IMR-90 (cell line): ENCODE results near the gene HSBP1L1. TPM values are rescaled to one million over a fixed set of nuclear protein-coding genes. Genes with fewer than 3 reads are reported as not detected.

Source experiments
- ATAC-seq: fragments of 200-7000 bp; cut with Tn5 transposase; 2 replicates; pipeline ENCODE4 v1.9.1; 2020; ENCODE audit warnings: low read depth, mild to moderate bottlenecking, moderate library complexity
- BruUV-seq: library from RNA; stranded (reverse); fragments of 400-500 nt; replicated peaks from 2 replicates; lab custom pipeline; 2021; lab: Mats Ljungman, UMichigan
- CTCF ChIA-PET: fragments of 300-600 bp; formaldehyde crosslinking; extraction: SDS; loops from one replicate; lab custom pipeline; 2021; ENCODE audit warnings: antibody characterized with exemption; lab: Yijun Ruan, JAX
- POLR2A ChIA-PET: fragments of 300-600 bp; sonication (Branson Sonifier 250); formaldehyde crosslinking; loops from one replicate; lab custom pipeline; 2022; ENCODE audit warnings: antibody characterized with exemption; ENCODE audit not compliant: unreplicated experiment; lab: Charles Lee
- DNase-seq: peaks from one replicate; pipeline ENCODE4 v3.0.0; 2013
- H2AFZ ChIP-seq: replicated peaks from 2 replicates; pipeline ENCODE3; 2013; ENCODE audit warnings: low read length, mild to moderate bottlenecking; ENCODE audit not compliant: poor library complexity
- H2AK5ac ChIP-seq: 2 replicates; pipeline ENCODE4 v1.6.1; 2013; ENCODE audit warnings: low read depth, low read length, inconsistent platforms
- H2AK9ac ChIP-seq: replicated peaks from 2 replicates; pipeline ENCODE3; 2013; ENCODE audit warnings: mild to moderate bottlenecking, low read depth, low read length, moderate library complexity; ENCODE audit not compliant: poor library complexity
- H2BK120ac ChIP-seq: 2 replicates; pipeline ENCODE4 v1.6.1; 2013; ENCODE audit warnings: low read depth, low read length, inconsistent platforms
- H2BK15ac ChIP-seq: 3 replicates; pipeline ENCODE4 v1.6.1; 2013; ENCODE audit warnings: low read depth, low read length, inconsistent platforms
- H2BK20ac ChIP-seq: 2 replicates; pipeline ENCODE4 v1.6.1; 2013; ENCODE audit warnings: low read depth, mild to moderate bottlenecking, inconsistent platforms, low read length, moderate library complexity
- H2BK5ac ChIP-seq: 2 replicates; pipeline ENCODE4 v1.6.1; 2013; ENCODE audit warnings: mild to moderate bottlenecking, low read depth, low read length, inconsistent platforms; ENCODE audit not compliant: poor library complexity, severe bottlenecking
- H3K14ac ChIP-seq: replicated peaks from 2 replicates; pipeline ENCODE4 v1.6.1; 2013; ENCODE audit warnings: low read depth, low read length, inconsistent platforms
- H3K18ac ChIP-seq: 2 replicates; pipeline ENCODE4 v1.6.1; 2013; ENCODE audit warnings: low read depth, low read length, control low read depth
- H3K23ac ChIP-seq: 2 replicates; pipeline ENCODE4 v1.6.1; 2013; ENCODE audit warnings: low read depth, low read length, inconsistent platforms
- H3K27ac ChIP-seq: 2 replicates; pipeline ENCODE4 v1.5.1; 2013; ENCODE audit warnings: mild to moderate bottlenecking, control low read depth, low read length; ENCODE audit not compliant: insufficient read depth
- H3K27me3 ChIP-seq: 2 replicates; pipeline ENCODE4 v1.6.1; 2013; ENCODE audit warnings: low read length; ENCODE audit not compliant: control insufficient read depth, insufficient read depth
- H3K36me3 ChIP-seq: 2 replicates; pipeline ENCODE4 v1.6.1; 2013; ENCODE audit warnings: low read length, mixed read lengths; ENCODE audit not compliant: control insufficient read depth, insufficient read depth
- H3K4ac ChIP-seq: 2 replicates; pipeline ENCODE4 v1.6.1; 2013; ENCODE audit warnings: low read depth, low read length, inconsistent platforms
- H3K4me1 ChIP-seq: 2 replicates; pipeline ENCODE4 v1.6.1; 2013; ENCODE audit warnings: low read length, mixed read lengths; ENCODE audit not compliant: control insufficient read depth, insufficient read depth
- H3K4me2 ChIP-seq: 2 replicates; pipeline ENCODE4 v1.6.1; 2013; ENCODE audit warnings: low read depth, mild to moderate bottlenecking, control low read depth, low read length, moderate library complexity
- H3K4me3 ChIP-seq: 2 replicates; pipeline ENCODE4 v1.5.1; 2013; ENCODE audit warnings: low read depth, mild to moderate bottlenecking, control low read depth, low read length, moderate library complexity; ENCODE audit not compliant: insufficient read depth
- H3K56ac ChIP-seq: 2 replicates; pipeline ENCODE4 v1.6.1; 2013; ENCODE audit warnings: low read length, inconsistent platforms; ENCODE audit not compliant: insufficient read depth; ENCODE audit errors: extremely low read depth
- H3K79me1 ChIP-seq, 2 experiments: 2 replicates each; pipeline ENCODE4 v1.6.1; 2013; ENCODE audit warnings: low read length in 2 of 2, inconsistent platforms in 1 of 2, low read depth in 1 of 2
- H3K9ac ChIP-seq: 2 replicates; pipeline ENCODE4 v1.6.1; 2013; ENCODE audit warnings: low read depth, low read length, control low read depth
- H3K9me1 ChIP-seq: 2 replicates; pipeline ENCODE4 v1.6.1; 2013; ENCODE audit warnings: low read length, inconsistent platforms; ENCODE audit not compliant: insufficient read depth
- H3K9me3 ChIP-seq: 2 replicates; pipeline ENCODE4 v1.6.1; 2013; ENCODE audit warnings: low read length; ENCODE audit not compliant: control insufficient read depth, insufficient read depth
- H4K20me1 ChIP-seq: 2 replicates; pipeline ENCODE4 v1.6.1; 2013; ENCODE audit warnings: low read length, inconsistent platforms; ENCODE audit not compliant: insufficient read depth
- H4K5ac ChIP-seq: 2 replicates; pipeline ENCODE4 v1.6.1; 2013; ENCODE audit warnings: mild to moderate bottlenecking, low read depth, low read length, control low read depth
- H4K8ac ChIP-seq, 2 experiments: 2 replicates each; pipeline ENCODE4 v1.6.1; 2013; ENCODE audit warnings: low read depth in 2 of 2, low read length in 2 of 2, control low read depth in 1 of 2, inconsistent platforms in 1 of 2
- H4K91ac ChIP-seq: 2 replicates; pipeline ENCODE4 v1.6.1; 2013; ENCODE audit warnings: low read depth, low read length, inconsistent platforms; ENCODE audit not compliant: insufficient read depth
- BHLHE40 ChIP-seq: fragments of 150-350 bp; IDR thresholded peaks from 2 replicates; pipeline ENCODE4 v1.6.1; 2016; ENCODE audit warnings: mild to moderate bottlenecking, low read depth, low read length
- CEBPB ChIP-seq: IDR thresholded peaks from 2 replicates; pipeline ENCODE4 v1.6.1; 2012; ENCODE audit warnings: low read depth, low read length, improper control_type of control experiment
- CHD1 ChIP-seq: IDR thresholded peaks from 2 replicates; pipeline ENCODE4 v1.6.1; 2012; ENCODE audit warnings: low read depth, low read length, improper control_type of control experiment
- MAFK ChIP-seq: IDR thresholded peaks from 2 replicates; pipeline ENCODE4 v1.6.1; 2012; ENCODE audit warnings: low read depth, low read length, improper control_type of control experiment
- MXI1 ChIP-seq: IDR thresholded peaks from 2 replicates; pipeline ENCODE4 v1.6.1; 2012; ENCODE audit warnings: low read depth, mild to moderate bottlenecking, low read length, moderate library complexity, borderline replicate concordance
- NFE2L2 ChIP-seq: fragments of 150-350 bp; IDR thresholded peaks from 2 replicates; pipeline ENCODE4 v1.6.1; 2016; ENCODE audit warnings: low read depth, mild to moderate bottlenecking, low read length
- POLR2A ChIP-seq: IDR thresholded peaks from 2 replicates; pipeline ENCODE4 v1.6.1; 2012; ENCODE audit warnings: mild to moderate bottlenecking, low read depth, low read length
- RAD21 ChIP-seq: IDR thresholded peaks from 2 replicates; pipeline ENCODE4 v1.6.1; 2012; ENCODE audit warnings: low read length, improper control_type of control experiment
- RCOR1 ChIP-seq: IDR thresholded peaks from 2 replicates; pipeline ENCODE4 v1.6.1; 2012; ENCODE audit warnings: mild to moderate bottlenecking, low read length, improper control_type of control experiment; ENCODE audit not compliant: insufficient replicate concordance
- RFX5 ChIP-seq: IDR thresholded peaks from 2 replicates; pipeline ENCODE4 v1.8.0; 2012; ENCODE audit warnings: low read depth, mild to moderate bottlenecking, low read length, moderate library complexity
- SMC3 ChIP-seq: fragments of 150-350 bp; IDR thresholded peaks from 2 replicates; pipeline ENCODE4 v1.6.1; 2016; ENCODE audit warnings: low read depth, mild to moderate bottlenecking, antibody characterized with exemption, low read length, moderate library complexity
- WGBS, 2 experiments: methylation state at CpG; one replicate each; pipeline versions ENCODE4 v1.1.5 to v1.1.7; 2013; ENCODE audit warnings: missing lambda C conversion rate in 2 of 2; ENCODE audit not compliant: insufficient read length in 1 of 2; ENCODE audit errors: extremely low coverage in 2 of 2; 5-methylcytosine and 5-hydroxymethylcytosine counted together
- dilution Hi-C: fragments of 300-500 bp; cut with HindIII; formaldehyde crosslinking; loops from one replicate; pipeline ENCODE4 v1.14.3; 2018; ENCODE audit warnings: low sequenced_read_pairs; ENCODE audit not compliant: unreplicated experiment
- in situ Hi-C: fragments of 300-500 bp; cut with MboI; formaldehyde crosslinking; loops from 3 replicates; pipeline ENCODE4 v1.14.3; 2019; ENCODE audit warnings: low sequenced_read_pairs, inconsistent platforms, mixed read lengths
- intact Hi-C: fragments of 100-400 bp; cut with micrococcal nuclease; formaldehyde crosslinking; loops from 2 replicates; pipeline ENCODE4 v1.10.0; 2022
- polyA plus RNA-seq, 3 experiments: library from polyadenylated mRNA; depleted of rRNA; stranded (reverse); fragments of >200 nt; gene quantifications; 2 replicates each; pipeline ENCODE4 v1.2.3, GENCODE V29; 2012; ENCODE audit warnings: low replicate concordance in 1 of 3
- total RNA-seq: library from RNA; depleted of rRNA; stranded (reverse); fragments of >200 nt; gene quantifications from 2 replicates; pipeline ENCODE4 v1.2.3, GENCODE V29; 2012
- TF ChIP-seq, protein P1 (sequence below): fragments of 150-350 bp; IDR thresholded peaks from 2 replicates; pipeline ENCODE4 v1.6.1; 2017; ENCODE audit warnings: mild to moderate bottlenecking, antibody characterized with exemption, low read length, low read depth

HSBP1L1 gene
- total and polyA plus RNA-seq, 2 of the 4 experiments (the other 2 are of a cell fraction) = 8.6 to 18.0 TPM

DNA sequence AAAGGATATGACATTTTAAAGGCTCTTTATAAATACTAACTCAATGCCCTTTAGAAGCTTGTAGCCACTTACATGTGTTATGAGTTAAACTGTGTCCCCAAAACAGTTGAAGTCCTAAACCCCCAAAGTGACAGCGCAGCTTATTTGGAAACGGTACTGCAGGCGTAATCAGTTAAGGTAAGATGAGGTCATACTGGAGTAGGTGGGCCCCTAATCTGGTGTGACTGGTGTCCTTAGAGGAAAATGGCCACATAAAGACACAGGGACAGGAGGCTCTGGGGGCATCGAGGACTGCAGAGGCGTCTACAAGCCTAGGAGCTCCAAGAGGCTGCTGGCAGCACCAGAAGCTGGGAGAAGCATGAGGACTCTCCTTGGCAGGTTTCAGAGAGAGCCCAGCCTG, 15.4 kb downstream of the HSBP1L1 start:
- no TSS peak for BruUV-seq
- intact Hi-C loops (no loop called here), dilution Hi-C loops (no loop called here), in situ Hi-C loops (no loop called here)
- no peak overlapping the region for H3K4me2 ChIP-seq
- H2BK120ac ChIP-seq = no peak overlapping the region
- WGBS, 2 experiments = 100% methylated on average over 2 of the region's 5 CpGs; no CpG with 5 or more reads in 1 of the 2 experiments
- H2AFZ ChIP-seq = no peak overlapping the region
- no peak overlapping the region for H4K8ac ChIP-seq
- H3K9ac ChIP-seq = no peak overlapping the region
- no peak overlapping the region for H3K18ac ChIP-seq
- no peak overlapping the region for H2BK15ac ChIP-seq
- H3K14ac ChIP-seq = no peak overlapping the region
- no peak overlapping the region for H4K91ac ChIP-seq
- DNase-seq (no peak), ATAC-seq (no peak)
- H3K27ac ChIP-seq = no peak overlapping the region; the same call in 1 of the 2 replicates
- no peak overlapping the region for H4K5ac ChIP-seq
- no peaks in the 10 kb centered on the region for H3K27me3 ChIP-seq
- TF ChIP-seq BHLHE40 (no peak), NFE2L2 (no peak), MXI1 (no peak), RAD21 (no peak), CEBPB (no peak), RFX5 (no peak), SMC3 (no peak), MAFK (no peak), CHD1 (no peak), POLR2A (no peak), RCOR1 (no peak)
- TF ChIP-seq, protein P1, sequence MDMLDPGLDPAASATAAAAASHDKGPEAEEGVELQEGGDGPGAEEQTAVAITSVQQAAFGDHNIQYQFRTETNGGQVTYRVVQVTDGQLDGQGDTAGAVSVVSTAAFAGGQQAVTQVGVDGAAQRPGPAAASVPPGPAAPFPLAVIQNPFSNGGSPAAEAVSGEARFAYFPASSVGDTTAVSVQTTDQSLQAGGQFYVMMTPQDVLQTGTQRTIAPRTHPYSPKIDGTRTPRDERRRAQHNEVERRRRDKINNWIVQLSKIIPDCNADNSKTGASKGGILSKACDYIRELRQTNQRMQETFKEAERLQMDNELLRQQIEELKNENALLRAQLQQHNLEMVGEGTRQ = no peak
- no peak overlapping the region for H2AK5ac ChIP-seq
- no peak overlapping the region for H3K4ac ChIP-seq
- H3K9me1 ChIP-seq = peaks cover 22% of the 10 kb centered on the region
- H3K36me3 ChIP-seq = peaks cover 24% of the 10 kb centered on the region
- H2BK20ac ChIP-seq = no peak overlapping the region
- POLR2A ChIA-PET = no interaction called here
- no peak overlapping the region for H2BK5ac ChIP-seq
- peaks cover 81% of the 10 kb centered on the region for H4K20me1 ChIP-seq
- no peak overlapping the region for H2AK9ac ChIP-seq
- H3K4me1 ChIP-seq = peaks cover 10% of the 10 kb centered on the region
- no peaks in the 10 kb centered on the region for H3K9me3 ChIP-seq
- H3K4me3 ChIP-seq = no peak overlapping the region
- peaks cover 28 to 75% of the 10 kb centered on the region in 2 experiments for H3K79me1 ChIP-seq
- H3K23ac ChIP-seq = no peak overlapping the region
- H3K56ac ChIP-seq = no peak overlapping the region
- CTCF ChIA-PET = no interaction called here
